Measurements from ENCODE around the gene PDSS2.
"Not testable (repeated sequence)": the region's sequence is repeated elsewhere in the genome, so short reads cannot be mapped to it uniquely, and the experiment has no call there.

PDSS2 gene

DNA sequence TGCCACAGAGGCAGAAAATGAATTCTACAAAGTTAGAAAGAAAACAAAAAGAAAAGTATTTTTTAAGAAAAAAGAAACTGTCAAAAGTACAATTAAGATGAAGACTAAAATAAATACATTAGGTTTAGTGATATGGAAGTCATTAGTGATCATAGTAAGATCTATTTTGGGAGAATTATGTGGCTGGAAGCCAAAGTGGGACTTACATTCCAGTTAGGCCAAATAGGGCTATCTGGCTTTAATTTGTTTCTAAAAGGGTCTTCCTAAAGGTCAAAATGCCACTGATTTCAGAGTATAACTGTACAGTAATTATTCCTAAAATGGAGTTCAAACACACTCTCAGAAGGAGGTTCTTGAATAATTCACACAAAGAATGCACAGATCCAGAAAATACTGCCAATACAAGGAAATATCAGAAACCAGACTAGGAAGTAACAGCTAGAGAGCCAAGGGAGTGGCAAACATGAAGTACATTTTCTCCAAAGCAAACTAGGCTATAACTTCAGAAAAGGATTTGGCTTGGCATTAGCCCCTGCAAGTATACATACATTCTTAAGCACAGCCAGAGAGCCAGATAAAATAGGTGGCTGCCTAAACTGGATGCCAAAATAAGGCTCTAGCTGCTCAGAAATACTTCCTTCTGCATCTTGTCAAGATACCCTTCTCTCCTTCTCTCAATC, 45.3 kb downstream of the PDSS2 start:
- no peak for DNase-seq

DNA sequence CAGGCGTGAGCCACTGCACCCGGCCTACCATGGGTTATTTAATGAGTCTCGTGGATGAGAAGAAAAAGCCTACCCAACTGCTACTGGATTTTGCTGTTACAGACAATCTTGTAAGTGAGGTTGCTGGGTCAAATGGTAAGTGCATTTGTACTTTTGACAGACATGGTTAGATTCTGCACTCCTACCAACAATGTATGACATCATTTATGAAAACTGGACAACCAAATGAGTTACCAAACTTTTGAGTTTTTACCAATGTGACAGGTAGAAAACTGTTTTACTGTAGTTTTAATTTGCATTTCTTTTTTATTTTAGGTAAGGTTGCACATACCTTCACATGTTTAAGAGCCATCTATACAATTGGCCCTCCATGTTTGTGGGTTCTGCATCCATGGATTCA, 48.2 kb downstream of the PDSS2 start:
- no peak for DNase-seq

GRCh38 chr6:107409942-107410341, 49.4 kb downstream of the PDSS2 start:
- no peak for DNase-seq

- no peak for DNase-seq
Observed at GRCh38 chr6:107408714-107409113, 50.6 kb downstream of the PDSS2 start.

- DNase-seq = no peak
Observed at GRCh38 chr6:107405002-107405401, 54.4 kb downstream of the PDSS2 start.

GRCh38 chr6:107402533-107402932, 56.8 kb downstream of the PDSS2 start:
- no peak for DNase-seq

DNA sequence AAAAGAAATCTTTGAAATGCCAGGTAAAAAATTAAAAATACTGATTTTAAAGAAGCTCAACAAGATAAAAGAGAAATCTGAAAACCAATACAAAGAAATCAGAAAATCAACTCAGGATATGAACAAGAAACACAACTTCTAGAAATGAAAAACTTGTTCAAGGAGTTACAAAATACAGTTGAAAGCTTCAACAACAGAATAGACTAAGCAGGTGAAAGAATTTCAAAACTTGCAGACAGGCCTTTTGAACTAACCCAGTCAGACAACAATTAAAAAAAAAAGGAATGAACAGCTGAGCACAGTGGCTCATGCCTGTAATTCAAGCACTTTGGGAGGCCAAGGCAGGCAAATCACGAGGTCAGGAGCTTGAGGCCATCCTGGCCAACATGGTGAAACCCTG, 57.8 kb downstream of the PDSS2 start:
- no peak for DNase-seq

- DNase-seq = no peak
Observed at GRCh38 chr6:107400616-107401147, 58.7 kb downstream of the PDSS2 start.

GRCh38 chr6:107399935-107400334, 59.4 kb downstream of the PDSS2 start:
- no peak for DNase-seq

- DNase-seq = no peak
Observed at GRCh38 chr6:107398001-107398400, 61.4 kb downstream of the PDSS2 start.

DNA sequence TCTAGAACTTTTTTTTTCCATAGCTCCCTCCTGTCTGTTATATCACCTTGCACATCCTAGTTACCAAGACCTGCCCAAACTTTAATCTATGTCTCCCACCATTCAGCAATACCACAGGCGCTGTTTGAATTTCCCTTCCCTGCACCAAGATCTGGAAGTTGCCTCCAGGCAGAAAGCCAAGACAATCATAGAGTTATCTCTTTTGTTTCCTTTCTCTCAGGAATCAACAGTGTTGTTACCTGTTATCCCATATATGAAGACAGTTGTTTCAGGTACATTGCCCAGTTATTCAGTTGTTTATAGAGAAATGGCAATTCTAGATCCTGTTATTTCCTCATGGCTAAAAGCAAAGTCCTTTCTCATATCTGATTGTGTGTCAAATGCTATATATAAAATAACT, 63.2 kb downstream of the PDSS2 start:
- DNase-seq = no peak

DNA sequence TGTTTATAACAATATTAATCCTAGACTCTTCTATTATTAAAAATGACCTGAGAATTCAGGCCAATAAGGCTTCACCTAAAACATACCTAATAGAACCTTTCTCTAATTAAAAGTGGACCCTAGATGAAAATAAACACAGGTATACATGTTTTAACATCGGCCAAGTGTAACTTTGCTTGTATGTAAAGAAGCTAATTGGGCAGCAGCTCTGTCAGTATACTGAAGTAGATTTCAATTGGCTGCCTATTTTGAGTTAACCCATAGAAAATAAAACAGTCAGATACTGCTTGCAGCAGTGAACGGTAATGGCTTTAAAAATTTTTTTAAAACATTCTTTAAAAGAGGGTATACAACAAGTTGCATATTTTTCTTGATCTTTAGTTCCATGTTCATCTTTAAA, 67.3 kb downstream of the PDSS2 start:
- DNase-seq = no peak

DNA sequence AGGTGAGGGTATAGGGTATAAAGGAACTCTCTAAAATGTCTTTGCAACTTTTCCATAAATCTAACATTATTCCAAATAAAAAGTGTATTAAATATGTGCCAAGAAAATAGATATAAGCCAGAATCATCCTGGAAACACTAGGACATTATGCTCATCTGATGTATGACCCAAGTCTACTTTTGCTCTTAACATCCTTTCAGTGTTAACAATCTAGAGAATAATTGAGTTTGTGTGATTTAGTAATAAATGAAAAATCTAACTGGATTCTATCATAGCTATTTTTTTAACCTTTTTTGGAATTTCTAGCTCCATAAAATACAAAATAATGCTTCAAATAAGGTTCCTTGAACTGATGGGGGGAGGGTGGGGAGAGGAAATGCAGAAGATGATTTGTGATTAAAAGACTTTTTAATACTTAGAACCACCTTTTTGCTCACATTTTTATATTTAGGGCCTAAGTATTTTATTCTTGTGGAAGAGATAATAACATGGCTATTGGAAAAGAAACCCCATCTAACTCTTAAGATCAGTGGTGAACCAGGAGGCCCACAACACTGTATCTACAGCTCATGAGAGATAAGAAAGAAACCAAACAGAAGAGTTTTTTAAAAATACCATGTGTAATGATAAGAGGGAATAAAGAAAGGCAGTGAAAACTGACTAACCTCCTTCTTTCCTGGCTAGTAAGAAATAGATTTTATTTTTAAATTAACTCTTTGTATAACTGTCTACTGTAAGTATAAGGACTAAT, 68.5 kb downstream of the PDSS2 start:
- DNase-seq = no peak

DNA sequence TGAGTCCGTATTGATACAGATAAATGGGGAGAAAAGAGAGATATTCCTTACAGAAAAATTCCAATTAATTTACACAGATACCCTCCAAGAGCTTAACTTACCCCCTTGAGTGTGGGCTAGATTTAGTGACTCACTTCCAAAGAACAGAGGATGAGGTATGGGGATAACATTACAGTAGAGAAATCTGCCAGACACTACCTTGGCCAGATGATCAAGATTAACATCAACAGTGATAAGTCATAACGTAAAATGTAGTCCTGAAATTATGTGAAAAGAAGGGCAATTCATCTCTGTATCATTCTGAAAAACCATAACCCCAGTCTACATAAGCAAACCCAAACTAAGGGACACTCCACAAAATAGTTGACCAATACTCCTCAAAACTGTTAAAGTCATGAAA, 69.3 kb downstream of the PDSS2 start:
- DNase-seq = no peak

DNA sequence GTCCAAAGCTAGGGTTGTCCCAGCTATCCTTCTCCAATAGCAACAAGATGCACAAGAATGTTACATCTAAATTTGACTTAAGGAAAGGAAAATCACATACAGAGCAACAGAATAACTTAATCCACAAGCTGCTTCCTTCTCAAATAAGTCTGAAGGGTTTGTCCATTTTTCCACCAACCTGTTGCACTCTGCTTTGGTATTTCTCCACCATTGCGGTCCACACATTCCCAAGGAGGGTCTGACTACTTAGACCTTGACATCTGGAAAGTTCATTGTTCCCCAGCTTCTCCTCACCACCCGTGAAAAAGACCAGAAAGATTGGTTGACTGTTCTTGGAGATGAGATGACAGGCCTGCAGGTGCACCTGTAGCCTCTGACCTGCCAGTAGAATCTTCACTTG, 72.5 kb downstream of the PDSS2 start:
- no peak for DNase-seq

DNA sequence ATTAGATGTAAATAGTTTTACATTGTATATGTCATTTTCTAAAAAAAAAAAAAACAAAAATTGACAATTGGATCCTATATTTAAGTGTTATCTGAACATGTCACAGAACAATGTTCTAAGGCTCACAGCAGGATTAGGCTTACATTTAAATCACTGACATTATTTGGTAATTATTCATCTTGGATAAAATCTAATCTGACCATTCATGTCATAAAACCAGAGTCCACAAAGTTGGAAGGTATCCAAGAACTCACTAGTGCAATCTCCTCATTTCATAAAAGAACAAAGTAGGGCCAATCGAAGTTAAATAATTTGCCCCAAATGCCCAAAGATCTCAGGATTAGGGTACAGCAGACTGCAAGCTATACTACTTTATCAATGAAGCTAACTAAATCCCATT, 73.0 kb downstream of the PDSS2 start:
- DNase-seq = no peak

DNA sequence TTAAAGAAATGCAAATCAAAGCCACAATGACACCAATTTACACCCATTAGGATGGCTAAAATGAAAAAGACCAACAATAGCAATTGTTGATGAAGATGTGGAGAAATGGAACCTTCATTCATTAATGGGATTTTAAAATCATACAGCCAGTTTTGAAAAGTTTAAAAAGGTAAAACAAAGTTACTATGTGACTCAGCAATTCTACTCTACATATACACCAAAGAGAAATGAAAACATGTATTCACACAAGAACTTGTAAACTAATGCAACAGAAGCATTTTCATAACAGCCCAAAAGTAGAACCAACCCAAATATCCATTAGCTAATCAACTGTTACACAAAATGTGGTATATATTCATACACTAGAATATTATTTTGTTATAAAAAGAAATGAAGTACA, 75.7 kb downstream of the PDSS2 start:
- DNase-seq = no peak

DNA sequence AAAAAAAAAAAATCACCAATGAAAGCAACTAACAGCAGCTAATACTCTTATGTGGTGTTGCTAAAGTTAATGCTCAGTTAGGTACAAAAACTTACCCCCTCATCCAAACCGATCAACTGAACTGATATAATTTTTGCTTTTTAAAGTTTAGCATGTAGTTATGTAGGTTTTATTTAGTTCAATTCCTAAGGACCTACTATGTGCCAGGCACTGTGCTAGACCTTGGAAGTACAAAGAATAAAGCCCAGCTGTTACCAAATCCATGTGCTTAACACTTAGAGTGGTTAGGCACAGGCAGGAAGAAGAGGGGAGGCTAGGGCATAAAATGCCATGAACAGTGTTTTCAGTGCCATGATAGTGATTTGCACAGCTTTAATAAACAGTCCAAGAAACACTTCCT, 85.1 kb downstream of the PDSS2 start:
- DNase-seq = no peak

- no peak for DNase-seq
Observed at GRCh38 chr6:107369493-107369892, 89.9 kb downstream of the PDSS2 start.

DNA sequence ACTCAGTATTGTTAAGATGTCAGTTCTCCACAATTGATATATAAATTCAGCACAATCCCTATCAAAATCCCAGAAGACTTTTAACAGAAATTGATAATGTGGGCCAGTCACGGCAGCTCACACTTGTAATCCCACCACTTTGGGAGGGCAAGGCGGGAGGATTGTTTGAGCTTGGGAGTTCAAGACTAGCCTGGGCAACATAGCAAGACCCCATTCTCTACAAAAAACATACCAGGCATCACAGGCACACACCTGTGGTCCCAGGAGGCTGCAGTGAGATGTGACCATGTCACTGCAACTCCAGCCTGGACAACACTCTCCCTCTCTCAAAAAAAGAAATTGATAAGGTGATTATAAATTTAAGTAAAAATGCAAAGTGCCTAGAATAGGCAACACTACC, 90.9 kb downstream of the PDSS2 start:
- DNase-seq = no peak

- not testable (repeated sequence) for DNase-seq
Observed at GRCh38 chr6:107364173-107364572, 95.2 kb downstream of the PDSS2 start.

DNA sequence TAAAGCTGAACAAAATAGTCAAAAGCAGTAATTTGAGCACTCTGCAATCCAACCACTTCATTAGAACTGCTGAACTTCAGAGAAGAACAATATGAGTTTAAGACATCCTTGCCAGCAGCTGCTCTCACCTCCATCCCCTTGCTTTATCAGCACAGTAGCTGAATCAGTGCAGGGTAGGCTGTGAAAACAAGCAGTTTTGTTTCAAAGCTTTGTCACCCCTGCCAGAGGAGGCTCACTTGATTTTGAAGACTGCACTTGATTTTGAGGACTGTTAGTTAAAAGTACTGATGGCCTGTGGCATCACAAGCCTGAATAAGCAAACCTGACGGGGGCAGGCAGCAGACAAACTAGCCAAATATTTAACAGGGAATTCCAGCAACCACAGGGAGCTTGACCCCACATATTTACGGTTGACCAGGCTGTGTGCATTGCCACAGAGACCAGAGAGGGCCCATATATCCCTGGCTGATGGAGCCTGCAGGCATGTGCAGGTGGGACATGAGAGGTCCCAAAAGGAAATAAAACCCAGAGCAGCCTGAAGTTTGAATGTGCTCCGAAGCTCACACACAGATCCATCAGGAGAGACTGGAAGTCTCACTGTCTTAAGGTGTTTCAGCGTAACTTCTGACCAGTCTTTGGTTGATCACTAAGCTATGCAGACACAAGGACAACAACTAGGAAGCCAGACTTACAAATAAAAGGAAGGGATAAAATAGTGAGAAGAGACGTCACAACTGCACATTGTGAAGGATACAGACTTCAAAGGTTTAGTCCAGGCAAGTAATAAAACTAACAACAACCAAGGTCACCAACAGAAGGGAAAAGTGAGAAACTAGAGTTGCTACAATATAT, 97.4 kb downstream of the PDSS2 start:
- DNase-seq = no peak

DNA sequence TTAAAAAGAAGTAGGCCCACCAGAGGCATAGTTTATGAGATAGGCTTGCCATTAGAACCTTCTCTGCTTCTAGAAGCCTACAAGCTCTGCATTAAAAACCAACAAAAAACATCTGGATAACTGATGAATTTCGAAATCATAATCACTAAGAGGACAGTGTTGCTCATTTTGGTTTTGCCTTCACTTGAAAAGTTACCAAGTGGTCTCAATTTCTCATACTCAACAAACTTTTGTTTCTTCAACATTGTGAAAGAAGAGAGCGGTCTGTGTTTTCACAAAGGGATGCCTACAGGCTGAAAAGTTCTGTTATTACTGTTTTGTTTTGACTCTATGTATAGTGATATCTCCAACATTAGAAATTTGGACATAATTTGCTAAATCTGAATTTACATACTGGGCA, 98.9 kb downstream of the PDSS2 start:
- no peak for DNase-seq

- no peak for DNase-seq
Observed at GRCh38 chr6:107357842-107358241, 101.5 kb downstream of the PDSS2 start.
